GM21381 (cell line): Measurements from ENCODE around the gene RBM38.

Source experiments
- ATAC-seq: cut with Tn5 transposase; IDR thresholded peaks from one replicate; pipeline ENCODE4 v1.9.1; 2021; ENCODE audit warnings: mild to moderate bottlenecking, moderate library complexity; ENCODE audit not compliant: unreplicated experiment

Gene RBM38

DNA sequence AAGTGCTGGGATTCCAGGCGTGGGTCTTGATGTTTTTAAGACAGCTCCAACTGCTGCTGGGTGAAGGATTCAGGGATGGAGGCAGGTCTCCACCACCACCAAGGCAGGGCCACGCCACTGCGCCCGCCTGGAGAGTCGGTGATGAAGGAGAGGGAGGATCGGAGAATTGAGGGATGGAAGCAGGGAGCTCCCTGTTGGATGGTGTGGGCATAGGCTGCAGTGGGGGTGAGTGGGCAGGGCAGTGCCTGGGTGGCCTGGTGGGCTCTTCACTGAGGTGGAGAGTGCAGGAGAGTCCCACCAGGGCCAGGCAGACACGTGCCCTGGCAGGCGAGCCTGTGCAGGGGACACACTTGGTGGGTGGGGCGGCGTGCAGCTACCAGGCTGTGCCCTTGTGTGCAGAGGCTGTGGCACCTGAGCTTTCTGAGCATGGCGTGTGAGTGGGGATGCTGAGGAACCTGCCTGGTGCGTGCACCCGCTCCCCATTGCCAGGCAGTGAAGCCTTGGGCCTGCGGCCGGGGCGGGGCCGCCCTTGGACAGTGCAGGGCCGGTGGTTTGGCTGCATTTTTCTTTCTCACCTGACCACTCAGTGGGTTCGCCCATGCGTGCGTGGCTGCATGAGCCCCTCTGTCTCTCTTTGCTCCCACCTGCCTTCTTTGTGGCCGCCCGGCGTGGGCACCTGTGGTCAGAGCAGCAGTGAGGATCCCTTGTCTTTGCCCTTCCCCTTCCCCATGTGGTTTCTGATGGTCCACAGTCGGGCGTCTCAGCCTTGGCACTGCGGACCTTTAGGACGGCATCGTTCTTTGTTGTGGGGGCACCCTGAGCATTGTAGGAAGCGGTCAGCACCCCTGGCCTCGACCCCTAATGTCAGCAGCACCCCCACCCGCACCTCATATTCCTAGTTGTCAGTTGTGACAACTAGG lies 11.3 kb downstream of the RBM38 start:
- ATAC-seq, result no peak

DNA sequence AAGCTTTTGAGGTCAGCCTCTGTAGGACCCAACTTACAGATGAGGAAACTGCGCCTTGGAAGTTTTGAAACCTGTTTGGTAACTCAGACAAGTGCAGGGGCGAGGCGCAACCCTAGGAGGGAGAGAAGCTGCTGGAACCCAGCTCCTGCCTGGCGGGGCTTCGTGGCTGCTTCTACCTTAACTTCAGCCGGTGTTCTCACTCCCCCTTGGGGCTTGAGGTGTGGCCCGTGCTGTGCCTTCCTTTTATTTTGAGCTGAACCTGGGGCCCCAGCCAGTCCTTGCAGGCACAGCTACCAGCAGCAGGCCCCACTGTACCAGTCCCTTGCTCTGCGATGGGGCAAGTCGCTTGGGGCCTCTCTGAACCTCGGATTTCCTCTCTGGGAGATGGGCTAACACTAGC lies 12.0 kb downstream of the RBM38 start:
- ATAC-seq, result no peak

DNA sequence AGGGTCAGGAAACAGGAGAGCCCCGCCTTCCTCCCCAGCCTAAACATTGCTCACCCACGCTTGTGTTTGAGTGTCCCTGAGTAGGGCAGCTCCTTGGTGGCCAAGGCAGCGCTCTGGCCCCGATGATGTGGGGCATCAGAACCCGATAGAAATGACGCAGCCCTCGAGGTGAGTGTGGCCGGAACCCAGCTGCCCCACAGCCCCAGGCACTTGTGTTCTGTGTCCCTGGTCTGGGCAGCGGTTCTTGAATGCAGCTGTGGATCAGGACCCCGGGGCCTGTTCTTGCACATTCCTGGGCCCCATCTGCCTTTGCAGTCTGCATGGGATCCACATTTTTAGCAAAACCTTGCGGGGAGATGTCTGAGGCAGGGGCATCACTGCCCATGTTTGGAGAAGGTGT lies 12.8 kb downstream of the RBM38 start:
- no peak for ATAC-seq

DNA sequence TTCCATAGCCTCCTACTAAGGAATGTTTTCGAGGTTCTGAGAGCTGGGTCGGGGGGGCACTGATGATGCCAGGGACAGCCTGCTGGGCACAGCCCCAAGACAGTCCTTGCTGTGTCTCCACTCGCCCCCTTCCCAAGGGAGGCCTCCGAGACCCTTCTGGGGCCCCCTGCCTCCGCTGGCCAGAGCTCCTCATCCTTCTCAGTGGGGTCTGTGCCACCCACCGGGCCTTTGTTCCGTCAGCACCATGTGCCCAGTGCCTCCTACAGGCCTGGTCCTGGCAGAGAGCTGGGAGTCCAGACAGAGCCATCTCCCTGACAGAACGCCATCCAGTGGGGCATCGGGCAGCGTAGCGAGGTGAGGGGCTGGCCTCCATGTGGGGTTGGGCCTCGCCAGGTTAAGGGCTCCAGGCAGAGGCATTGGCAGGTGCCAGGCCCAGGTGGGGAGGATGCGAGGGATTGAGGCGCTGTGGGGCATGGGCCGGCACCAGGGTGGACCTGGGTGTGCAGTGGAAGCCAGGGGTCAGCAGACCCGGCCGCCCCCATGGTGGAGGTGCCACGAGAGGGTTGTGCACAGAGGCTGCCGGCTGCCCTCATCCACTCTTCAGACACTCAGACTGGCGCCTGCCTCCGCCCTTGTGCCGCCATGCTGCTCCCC lies 13.3 kb downstream of the RBM38 start:
- ATAC-seq, result no peak

DNA sequence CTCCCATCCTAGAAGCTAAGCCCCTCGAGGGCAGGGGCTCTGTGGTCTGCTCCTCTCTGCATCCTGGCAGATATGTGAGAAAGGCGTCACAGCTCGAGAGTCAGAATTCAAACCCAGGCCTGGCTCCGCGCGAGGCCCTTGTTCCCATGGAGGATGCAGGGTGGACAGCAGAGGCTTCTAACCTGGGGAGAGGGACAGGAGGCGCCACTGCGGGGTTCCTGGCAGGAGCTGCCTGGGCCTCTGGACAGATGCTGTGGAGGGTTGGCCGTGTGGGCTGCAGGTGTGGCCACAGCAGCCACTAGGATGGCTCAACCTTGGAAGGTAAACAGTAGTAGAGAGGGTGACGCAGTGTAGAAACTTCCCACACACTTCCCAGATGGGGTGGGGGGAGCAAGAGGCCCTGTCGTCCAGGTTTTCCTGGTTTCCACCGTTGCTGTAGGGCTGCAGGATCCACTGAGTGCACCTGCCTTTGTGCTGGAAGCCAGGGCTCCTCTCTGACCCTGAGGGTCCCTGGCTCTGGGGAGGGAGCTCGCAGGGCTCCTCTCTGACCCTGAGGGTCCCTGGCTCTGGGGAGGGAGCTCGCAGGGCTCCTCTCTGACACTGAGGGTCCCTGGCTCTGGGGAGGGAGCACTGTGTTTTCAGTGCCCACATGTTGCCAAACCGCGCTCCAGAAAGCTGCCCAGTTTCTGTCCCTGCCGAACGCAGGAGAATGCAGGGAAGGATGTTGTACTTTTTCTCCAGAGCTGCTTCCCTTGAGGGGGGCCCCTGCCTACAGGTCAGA lies 14.2 kb downstream of the RBM38 start:
- no peak for ATAC-seq

DNA sequence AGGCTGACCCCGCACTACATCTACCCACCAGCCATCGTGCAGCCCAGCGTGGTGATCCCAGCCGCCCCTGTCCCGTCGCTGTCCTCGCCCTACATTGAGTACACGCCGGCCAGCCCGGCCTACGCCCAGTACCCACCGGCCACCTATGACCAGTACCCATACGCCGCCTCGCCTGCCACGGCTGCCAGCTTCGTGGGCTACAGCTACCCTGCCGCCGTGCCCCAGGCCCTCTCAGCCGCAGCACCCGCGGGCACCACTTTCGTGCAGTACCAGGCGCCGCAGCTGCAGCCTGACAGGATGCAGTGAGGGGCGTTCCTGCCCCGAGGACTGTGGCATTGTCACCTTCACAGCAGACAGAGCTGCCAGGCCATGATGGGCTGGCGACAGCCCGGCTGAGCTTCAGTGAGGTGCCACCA lies 16.4 kb downstream of the RBM38 start:
- ATAC-seq, result no peak

DNA sequence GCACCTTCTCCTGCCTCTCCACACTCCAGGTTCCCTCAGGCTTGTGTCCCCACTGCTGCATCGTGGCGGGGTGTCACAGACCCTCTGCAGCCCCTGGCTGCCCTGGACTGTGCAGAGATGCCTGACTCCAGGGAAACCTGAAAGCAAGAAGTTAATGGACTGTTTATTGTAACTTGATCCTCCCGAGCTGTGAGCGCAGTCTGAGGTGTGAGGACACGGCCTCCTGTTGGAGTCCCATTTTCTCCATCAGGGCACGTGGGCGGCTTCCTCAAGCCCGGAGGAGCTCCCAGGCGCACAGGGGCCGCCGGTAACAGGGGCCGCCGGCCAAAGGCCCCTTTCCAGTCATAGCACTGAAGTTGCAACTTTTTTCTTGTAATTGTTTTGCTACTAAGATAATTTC lies 16.9 kb downstream of the RBM38 start:
- no peak for ATAC-seq

DNA sequence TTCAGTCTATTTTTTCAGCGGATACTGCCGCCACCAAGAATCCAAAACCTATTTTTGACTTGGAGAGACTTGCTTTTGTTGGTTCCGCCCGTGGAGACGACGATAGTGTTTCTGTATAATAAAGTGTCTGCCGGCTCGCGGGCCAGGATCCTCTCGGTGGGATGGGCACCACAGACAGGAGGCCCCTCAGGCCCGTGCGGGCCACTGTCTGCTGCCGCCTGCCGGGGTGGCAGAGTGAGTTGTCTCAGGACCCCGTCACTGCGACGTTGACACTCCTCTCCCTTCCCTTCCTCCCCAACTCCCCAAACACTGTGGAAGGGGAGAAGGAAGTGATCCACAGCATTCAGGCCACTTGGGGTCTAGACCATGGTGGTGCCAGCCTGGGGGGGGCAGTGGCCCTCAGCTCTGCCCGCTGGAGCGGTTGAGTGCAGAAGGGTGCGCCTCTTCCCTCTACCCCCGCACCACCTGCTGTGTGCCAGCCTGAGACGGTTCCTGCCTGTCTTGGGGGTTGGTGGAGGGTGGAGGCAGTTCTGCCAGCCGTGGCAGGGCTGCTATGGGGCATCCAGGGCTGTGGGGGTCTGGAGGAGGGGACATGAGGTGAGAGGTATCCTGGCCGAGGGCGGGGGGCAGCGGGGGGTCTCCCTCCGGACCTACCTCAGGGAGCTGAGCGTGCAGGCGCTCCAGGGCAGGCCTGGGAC lies 17.5 kb downstream of the RBM38 start:
- ATAC-seq, result no peak

DNA sequence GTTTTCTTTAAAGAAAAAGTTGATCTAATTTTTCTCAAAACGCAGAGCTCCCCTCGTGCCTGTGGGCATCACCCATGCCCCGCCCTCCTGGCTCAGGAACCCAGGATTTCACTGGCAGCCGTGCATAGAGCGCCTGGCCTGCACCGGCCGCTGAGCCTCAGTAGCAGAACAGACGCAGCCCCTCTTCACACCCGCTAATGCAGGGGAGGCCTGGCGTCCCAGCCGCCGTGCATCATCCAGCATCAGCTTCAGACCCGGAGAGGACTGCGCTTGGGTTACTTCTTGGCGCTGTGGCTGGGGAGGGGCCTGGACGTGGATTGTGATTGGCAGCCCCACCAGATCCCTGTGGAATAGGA lies 18.1 kb downstream of the RBM38 start:
- ATAC-seq, result no peak

DNA sequence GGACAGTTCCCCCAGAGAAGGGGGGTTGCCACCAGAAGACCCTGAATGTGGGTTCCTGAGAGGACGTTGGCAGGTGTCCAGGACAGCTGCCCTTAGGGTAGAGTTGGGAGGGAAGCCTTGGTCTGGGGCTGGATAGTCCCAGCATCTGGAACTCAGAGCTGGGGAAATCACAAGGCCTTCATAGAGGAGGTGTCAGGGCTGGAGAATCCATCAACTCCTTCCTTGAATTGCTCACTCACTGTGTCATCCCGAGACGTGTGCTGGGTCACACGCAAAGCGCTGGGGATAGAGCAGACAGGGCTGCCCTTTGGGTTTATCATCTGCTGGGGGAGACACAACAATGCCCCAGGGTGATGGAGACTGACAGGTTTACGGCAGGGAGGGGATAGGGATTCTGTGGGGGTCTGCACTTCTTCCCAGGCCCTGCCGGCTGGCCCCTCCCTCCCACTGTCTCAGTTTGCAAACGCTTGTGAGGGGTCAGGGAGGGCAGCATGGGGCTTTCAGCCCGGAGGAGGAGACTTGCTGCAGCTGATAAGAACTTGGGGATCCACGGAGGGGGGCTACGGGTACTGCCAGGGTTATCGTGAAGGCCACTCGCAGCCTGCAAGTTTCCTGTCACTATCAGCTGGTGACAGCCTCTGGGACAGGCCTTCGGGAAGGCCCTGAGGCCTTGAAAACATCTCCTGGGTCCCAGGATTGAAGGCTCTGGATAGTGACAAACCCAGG lies 18.6 kb downstream of the RBM38 start:
- ATAC-seq, result no peak

DNA sequence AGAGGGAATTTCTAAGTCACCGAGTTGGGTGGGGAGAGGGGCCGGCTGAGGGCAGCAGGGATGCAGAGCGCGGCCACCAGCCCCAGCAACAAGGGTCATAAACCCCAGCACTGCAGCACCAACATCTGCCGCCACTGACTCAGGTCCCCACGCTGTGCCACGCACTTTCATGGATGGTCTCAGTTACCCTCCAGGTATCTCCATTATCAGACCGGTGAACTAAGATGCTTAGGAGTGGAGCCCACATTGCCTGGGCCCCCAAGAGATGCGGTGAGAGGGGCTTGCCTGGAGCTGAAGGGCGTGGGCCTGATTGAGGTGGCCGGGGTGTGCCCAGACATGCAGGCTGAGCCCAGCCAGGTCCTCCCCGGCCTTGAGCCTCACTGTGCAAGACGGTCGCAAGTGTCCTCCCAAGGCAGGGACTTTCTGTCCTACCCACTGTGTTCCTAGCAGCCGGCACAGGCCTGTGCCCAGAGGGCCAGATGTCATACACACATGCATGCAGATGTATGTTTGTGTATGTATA lies 19.3 kb downstream of the RBM38 start:
- no peak for ATAC-seq

DNA sequence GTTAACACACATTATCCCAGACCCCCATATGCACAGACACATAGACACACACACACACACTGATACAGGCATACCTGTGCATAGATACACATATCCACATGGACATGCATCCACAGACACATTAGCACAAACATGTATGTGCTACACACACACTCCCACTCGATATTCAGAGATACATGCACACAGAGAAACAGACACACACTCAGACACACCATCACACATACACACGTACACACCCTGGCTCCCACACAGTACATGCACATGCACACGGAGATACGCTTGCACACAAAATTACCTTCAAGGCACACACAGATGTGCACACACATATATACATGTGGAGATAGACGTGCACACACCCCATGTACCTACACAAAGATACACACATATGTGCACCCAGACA lies 19.7 kb downstream of the RBM38 start:
- ATAC-seq, result no peak

DNA sequence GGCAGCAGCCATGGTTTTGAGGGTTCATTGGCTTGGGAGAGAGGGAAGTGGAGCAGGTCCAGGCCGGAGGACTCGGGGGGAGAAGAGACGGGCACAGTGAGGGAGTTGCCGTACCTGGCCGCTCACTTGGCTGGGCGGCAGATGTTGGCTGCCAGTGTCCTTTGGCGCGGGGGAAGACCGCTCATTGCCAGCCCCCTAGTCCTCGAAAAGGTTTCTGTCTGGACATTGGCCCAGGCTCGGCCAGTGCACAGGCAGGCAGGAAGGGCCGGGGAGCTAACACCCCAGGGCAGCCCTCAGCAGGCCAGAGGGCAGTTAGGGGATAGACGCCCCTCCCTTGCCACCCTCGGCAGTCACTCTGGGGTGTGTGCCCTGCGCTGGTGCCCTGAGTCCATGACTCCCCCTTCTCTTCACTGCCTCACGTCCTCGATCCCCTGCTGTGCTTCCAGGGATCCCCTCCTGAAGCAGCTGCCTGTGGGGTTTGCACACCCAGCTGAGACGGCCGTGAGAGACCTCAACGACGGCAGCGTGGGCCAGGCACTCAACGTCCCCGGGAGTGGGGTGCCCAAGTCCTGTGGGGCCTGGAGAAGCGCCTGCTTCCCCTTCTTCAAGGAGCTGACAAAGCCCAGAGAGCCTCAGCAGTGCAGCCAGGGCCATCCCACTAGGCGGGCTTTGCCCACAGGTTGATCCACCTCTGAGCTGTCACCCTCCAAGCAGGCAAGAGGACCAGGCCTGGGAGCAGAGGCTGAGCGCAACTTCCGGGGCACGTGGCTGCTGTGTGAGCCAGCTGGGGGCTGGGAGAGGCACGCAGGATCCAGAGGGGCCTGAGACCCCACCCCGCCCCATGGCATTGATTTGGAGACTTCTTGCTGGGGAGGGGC lies 20.4 kb downstream of the RBM38 start:
- no peak for ATAC-seq

DNA sequence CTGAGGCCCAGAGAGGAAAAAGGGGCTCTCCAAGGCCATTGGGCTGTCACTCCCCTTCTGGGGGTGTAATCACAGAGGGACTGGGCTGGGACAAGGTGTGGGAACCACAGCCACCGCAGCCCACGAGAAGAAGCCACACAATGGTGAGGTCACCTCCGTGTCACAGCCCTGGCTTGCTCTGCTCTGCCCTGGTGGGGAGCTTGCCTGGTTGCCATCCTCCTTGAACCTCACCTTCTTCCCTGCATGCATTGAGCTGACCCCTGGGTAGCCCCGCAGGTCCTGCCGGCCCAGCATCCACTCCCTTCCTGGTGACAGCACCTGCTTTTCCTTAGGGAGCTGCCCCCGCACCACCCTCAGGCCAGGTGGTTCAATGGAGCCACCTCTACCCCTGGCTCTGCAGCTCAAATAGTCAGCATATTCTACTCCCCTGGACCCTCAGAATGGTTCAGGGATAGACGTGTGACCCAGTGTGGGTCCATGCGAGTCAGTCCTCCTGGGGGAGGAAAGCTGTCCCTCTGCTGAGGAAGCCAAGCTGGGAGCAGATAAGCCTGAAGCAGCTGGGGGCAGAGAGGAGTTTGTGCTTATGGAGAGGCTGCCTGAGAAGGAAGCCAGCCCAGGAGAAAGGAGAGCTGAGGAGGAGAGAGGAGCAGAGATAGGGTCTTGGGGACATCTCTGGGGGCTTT lies 21.3 kb downstream of the RBM38 start:
- ATAC-seq, result no peak

DNA sequence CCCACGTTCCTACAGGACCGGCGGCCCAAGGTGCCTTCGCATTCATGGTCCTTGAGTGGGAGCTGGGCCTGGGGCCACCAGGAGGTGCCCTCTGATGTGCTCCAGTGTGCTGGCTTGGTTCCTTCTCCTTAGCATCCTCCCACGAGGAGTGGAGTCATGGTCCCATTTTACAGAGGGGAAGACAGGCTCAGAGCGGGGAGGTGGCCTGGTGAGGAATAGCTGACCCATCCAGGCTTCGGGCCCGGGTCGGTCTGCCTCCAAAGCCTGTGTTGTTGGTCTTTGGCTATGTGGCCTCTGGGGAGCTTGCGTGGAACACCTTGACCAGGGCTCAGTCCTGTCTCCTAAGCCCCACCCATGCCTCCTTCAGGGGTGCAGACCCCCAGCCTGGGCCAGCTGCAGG lies 22.8 kb downstream of the RBM38 start:
- ATAC-seq, result no peak

DNA sequence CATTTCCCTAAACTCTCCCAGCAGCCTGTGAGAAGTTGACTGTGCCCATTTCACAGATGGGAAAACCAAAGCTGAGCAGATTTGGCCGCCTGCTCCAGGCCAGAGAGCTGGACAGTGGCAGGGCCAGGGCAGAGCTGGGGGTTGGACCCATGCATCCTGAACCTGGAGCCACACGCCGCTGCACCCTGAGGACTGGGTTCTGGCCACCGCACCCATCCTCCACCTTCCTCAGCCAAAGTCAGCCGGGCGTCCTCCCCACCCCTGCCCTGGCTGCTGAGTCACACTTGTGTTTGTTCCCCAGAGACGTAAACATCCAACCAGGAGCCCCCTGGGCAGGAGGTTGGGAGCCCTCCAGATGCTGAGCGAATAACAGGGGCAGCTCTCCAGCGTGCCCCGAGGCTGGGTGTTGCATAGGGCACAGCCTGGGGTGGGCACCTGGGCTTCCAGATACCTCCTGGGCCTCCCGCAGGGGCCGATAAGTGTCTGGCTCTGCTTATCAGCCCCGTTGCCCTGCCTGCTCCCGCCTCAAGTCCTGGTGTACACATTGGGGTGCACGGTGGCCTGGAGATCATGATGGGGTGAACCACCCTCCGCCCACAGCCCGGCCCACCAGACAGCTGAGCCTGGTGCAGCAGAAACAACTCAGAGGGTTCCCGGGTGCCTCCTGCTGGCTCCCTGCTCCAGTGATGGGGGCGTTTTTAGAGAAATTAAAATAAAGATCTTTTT lies 23.8 kb downstream of the RBM38 start:
- ATAC-seq, result no peak

DNA sequence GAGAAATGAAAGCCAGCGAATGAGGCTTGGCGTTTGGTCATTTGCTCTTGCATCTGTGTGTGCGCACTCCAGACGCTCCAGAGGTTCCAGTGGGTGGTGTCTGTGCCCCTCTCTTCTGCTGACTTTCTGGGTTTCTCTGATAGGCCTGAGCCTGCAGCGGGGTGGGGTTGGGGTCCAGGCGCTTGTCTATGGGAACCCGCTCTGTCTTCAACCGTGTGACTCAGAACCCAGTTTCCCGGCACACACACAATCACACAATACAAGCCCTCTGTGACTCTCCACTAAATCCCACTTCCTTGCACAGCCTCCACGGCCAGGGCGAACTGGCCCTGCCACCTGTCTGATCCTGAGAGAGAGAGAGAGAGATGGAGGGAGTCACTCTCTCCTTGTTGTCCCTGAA lies 24.6 kb downstream of the RBM38 start:
- no peak for ATAC-seq
